Ovary (tissue), 9 donors: ENCODE results near the gene LTBP2. TPM values are rescaled to one million over a fixed set of nuclear protein-coding genes. Genes with fewer than 3 reads are reported as not detected.

Experiments used
- DNase-seq, 5 donors: peaks; one replicate each; pipeline ENCODE4 v3.0.0-alpha.2; 2019 to 2020
- H3K27ac ChIP-seq, 2 donors: fragments of 200-600 bp; one replicate each; pipeline versions ENCODE4 v1.5.1 to v1.8.0; 2019 to 2022
- H3K27me3 ChIP-seq: fragments of 200-600 bp; one replicate; pipeline ENCODE4 v1.8.0; 2022
- H3K36me3 ChIP-seq: fragments of 200-600 bp; sonication (generic); one replicate; pipeline ENCODE4 v1.5.1; 2019
- H3K4me1 ChIP-seq: one replicate; pipeline ENCODE4 v1.8.1; 2013; ENCODE audit warnings: mild to moderate bottlenecking, moderate library complexity; ENCODE audit not compliant: insufficient read depth
- H3K4me3 ChIP-seq: fragments of 200-600 bp; sonication (generic); one replicate; pipeline ENCODE4 v1.5.1; 2017
- H3K9me3 ChIP-seq, 2 donors: fragments of 200-600 bp in 1 of 2; sonication (generic) in 1 of 2; one replicate each; pipeline versions ENCODE4 v1.5.1 to v1.8.1; 2013 to 2019; ENCODE audit warnings: mild to moderate bottlenecking in 1 of 2, moderate library complexity in 1 of 2
- CTCF ChIP-seq, 3 donors: fragments of 450-650 bp in 2 of 3; fragments of 200-600 bp in 1 of 3; IDR thresholded peaks; one replicate each; pipeline versions ENCODE4 v1.5.1 to v1.8.0; 2016 to 2022; ENCODE audit warnings: antibody characterized with exemption in 3 of 3, mild to moderate bottlenecking in 1 of 3
- EP300 ChIP-seq: sonication (generic); formaldehyde crosslinking; IDR thresholded peaks from one replicate; pipeline ENCODE4 v1.6.1; 2017; ENCODE audit warnings: antibody characterized with exemption
- POLR2A ChIP-seq: fragments of 450-650 bp; IDR thresholded peaks from one replicate; pipeline ENCODE4 v1.6.1; 2017; ENCODE audit warnings: antibody characterized with exemption, mild to moderate bottlenecking, moderate library complexity
- WGBS, 3 donors: extraction: QIAGEN DNeasy Blood & Tissue Kit in 1 of 3; methylation state at CpG; one replicate each; pipeline versions ENCODE4 v1.1.5 to v1.1.7; 2013 to 2017; 5-methylcytosine and 5-hydroxymethylcytosine counted together
- intact Hi-C, 4 donors: fragments of 100-400 bp; cut with DNase I; formaldehyde crosslinking; loops; one replicate each; pipeline versions ENCODE4 v1.11.0 to v1.15.1; 2022 to 2023
- polyA plus RNA-seq, 2 donors: library from polyadenylated mRNA; stranded (reverse); fragments of 200-250 nt in 1 of 2; fragments of 350-450 nt in 1 of 2; fragmentation: Illumina TruSeq in 1 of 2; extraction: RNeasy Lipid Tissue Mini Kit (QIAGEN cat#74804) in 1 of 2; gene quantifications; one replicate each; pipeline ENCODE4 v1.2.3, GENCODE V29; 2013 to 2014
- total RNA-seq, 7 donors: library from RNA; depleted of rRNA in 2 of 7; stranded (reverse); fragments of >200 nt in 2 of 7; fragmentation: NEBNext Ultra II Directional in 3 of 7; extraction: Animal tissue kit (Norgen Biotek cat#: 25700) in 3 of 7; gene quantifications; one replicate each; pipeline versions ENCODE4 v1.1.0 to v1.2.4, GENCODE V29; 2016 to 2023
- donor health status: DM: no; HTN: no; CAD: no; lungs with moderate emphysema.
- donor health status: DM: no; HTN: no; CAD: no.
- donor health status: Bipolar disorder and iron deficiency.
- donor health status: DM: yes; HTN: yes; CAD: no.
- donor health status: DM: no; HTN: no; CAD: no.
- donor health status: DM: yes; HTN: yes; CAD: no.

The LTBP2 gene
- total and polyA plus RNA-seq, 9 donors: 31.4 to 85.0 (median 60.0) TPM

- H3K27me3 ChIP-seq: no peaks in the 10 kb centered on the region
Measured at GRCh38 chr14:74645244-74645643, 33.2 kb upstream of the LTBP2 start.

DNA sequence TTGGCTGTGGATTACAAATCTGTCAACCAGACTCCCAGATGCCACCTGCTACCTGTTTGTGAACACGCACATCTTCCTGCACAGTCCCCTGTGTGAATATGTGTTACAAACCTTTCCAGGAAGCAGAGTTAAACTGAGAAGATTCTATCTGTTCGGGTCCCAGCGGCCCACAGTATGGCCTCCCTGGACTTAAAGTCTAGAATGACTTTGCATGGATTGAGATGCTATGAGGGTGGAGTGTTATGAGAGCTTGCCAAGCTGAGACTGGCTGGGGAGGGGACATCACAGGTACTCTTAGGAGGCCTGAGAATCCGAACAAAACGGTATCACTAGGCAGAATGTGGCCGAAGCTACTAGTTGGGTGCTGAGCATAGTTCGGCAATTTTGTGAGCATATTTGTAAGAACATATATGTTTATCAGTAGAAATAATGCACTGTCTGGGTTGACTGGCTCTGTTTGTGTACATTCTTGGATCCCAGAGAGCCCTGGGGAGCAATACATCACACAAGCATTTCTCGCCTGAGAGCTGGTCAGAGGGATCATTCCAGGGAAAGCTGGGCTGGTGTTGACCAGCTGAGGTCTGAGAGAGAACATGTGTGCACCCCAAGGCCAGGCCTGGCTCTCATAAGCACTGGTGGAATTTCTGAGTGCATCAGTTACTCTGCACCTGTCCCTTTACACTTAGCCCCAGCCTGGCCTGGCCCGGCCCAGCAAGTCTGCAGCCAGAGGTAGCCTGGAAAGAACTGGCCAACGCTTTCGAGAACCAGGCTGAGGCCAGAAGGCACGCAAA lies 29.8 kb upstream of the LTBP2 start:
- no peaks in the 10 kb centered on the region for H3K9me3 ChIP-seq
- peaks cover 9% of the 10 kb centered on the region for H3K4me1 ChIP-seq
- H3K4me3 ChIP-seq: no peak overlapping the region
- no peaks in the 10 kb centered on the region for H3K27me3 ChIP-seq
- no peaks in the 10 kb centered on the region for H3K36me3 ChIP-seq
- TF ChIP-seq POLR2A: no peak
- no peak for TF ChIP-seq CTCF (IDR thresholded peaks at IDR 0.05)
- TF ChIP-seq EP300: no peak
- no peak for DNase-seq
- peak overlapping the region in 1 of 2 donors; percentile 34 for H3K27ac ChIP-seq
- intact Hi-C loops: no loop called here
- WGBS, 3 donors: 56 to 72% (median 66%) methylated on average over 12 of the region's 12 CpGs

More at GRCh38 chr14:74645244-74645643, 33.2 kb upstream of the LTBP2 start:
- Histone ChIP-seq H3K4me1 (peaks cover 25% of the 10 kb centered on the region), H3K36me3 (no peaks in the 10 kb centered on the region), H3K4me3 (no peak overlapping the region), H3K9me3 (no peaks in the 10 kb centered on the region), H3K27ac (peak overlapping the region in 1 of 2 donors; percentile 20)
- DNase-seq: no peak
- WGBS, 3 donors: 62 to 71% (median 69%) methylated on average over 5 of the region's 5 CpGs
- TF ChIP-seq CTCF (IDR thresholded peaks at IDR 0.05) (no peak), POLR2A (no peak), EP300 (no peak)
- intact Hi-C loops: no loop called here

DNA sequence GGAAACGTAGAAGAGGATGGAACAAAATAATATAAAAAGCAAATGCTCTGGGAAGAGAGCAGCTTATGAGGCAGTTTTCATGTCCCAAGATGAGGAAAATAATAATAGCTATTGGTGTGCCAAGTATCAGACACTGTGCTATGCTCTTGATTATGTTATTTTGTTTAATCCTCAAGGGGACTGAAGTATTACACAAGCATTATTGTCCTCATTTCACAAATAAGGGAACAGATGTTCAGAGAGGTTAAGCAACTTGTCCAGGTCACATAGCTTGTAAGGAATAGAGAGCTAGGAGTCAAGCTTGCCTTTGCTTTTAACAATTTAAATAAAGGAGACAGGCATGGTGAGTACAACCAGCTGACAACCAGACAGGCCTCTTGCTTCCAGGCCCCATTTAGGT lies 26.9 kb upstream of the LTBP2 start:
- Histone ChIP-seq H3K36me3 (no peaks in the 10 kb centered on the region), H3K4me1 (peaks cover 10% of the 10 kb centered on the region), H3K9me3 (no peaks in the 10 kb centered on the region), H3K27ac (no peak overlapping the region), H3K4me3 (no peak overlapping the region), H3K27me3 (no peaks in the 10 kb centered on the region)
- WGBS, 3 donors: 24 to 27% (median 26%) methylated on average over 1 of the region's 1 CpG
- intact Hi-C loops: no loop called here
- TF ChIP-seq CTCF (IDR thresholded peaks at IDR 0.05) (no peak), POLR2A (no peak), EP300 (no peak)
- no peak for DNase-seq

DNA sequence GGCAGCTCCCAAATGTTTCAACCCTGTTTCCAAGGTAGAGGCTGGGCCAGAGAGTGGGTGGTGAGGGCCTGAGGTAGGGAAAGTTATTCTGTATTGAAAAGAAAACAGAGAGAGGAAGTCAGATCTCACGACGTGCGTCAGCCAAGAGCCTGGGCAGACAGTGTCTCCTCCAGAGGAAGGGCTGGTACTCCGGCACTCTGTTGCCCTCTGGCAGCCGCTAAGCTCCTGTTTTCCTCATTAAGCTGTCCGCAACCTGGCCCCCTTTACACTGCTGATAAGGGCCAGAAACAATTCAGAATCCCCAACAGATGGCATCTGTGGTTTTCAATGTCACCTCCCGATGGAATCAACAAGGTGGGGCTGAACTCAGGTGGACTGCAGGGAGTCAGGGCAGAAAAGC lies 26.0 kb upstream of the LTBP2 start:
- intact Hi-C loops: no loop called here
- DNase-seq: no peak
- TF ChIP-seq POLR2A: no peak
- TF ChIP-seq CTCF (IDR thresholded peaks at IDR 0.05): no peak
- no peak for TF ChIP-seq EP300
- Histone ChIP-seq H3K9me3 (no peaks in the 10 kb centered on the region), H3K27me3 (no peaks in the 10 kb centered on the region), H3K4me3 (no peak overlapping the region), H3K36me3 (no peaks in the 10 kb centered on the region), H3K27ac (no peak overlapping the region), H3K4me1 (peaks cover 10% of the 10 kb centered on the region)
- WGBS, 3 donors: 68 to 84% (median 76%) methylated on average over 7 of the region's 7 CpGs
